GM12872 (cell line): ENCODE data around the gene KCNA5.

ENCODE experiments used
- CTCF ChIP-seq: IDR thresholded peaks from 3 replicates; pipeline ENCODE4 v1.5.1; 2011; ENCODE audit warnings: low read depth, mild to moderate bottlenecking, low read length, moderate library complexity; ENCODE audit not compliant: insufficient read depth

Gene KCNA5

DNA sequence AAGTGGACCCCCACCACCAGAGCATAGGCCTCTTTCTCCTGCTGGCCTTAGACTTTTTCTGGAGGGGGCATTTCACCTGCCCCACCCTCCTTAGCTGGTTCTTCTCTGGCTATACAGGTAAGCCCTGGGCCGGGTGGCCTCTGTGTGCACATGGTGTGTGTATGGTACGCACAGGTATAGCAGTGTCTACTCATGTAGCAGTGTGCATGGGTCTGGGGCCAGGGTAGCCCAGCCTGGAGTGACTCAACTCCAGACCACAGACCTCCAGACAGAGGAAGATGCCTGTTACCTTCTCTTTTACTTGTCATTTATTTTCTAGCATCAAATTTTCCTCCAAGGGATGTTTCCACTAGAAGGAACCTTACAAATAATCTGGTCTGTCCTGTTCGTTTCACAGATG is 6.9 kb downstream of the KCNA5 start:
- TF ChIP-seq CTCF: no peak

DNA sequence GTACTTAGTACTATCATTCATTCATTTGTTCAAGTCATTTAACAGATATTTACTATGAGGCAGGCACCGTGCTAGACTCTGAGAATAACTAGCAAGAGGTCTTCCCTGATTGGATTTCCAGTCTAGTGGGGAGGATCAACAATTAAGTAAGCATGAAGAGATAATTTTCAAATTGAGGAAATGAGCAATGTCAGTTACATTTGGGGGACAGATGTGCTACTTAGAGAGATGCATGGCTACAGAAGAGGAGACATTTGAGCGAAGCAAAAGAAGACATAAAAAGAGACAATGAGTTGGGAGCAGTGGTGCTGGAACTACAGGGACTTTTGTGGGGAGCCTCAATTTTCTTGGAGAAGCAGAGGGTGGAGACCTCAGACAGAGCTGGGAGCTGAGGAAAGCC is 7.7 kb downstream of the KCNA5 start:
- TF ChIP-seq CTCF: no peak

DNA sequence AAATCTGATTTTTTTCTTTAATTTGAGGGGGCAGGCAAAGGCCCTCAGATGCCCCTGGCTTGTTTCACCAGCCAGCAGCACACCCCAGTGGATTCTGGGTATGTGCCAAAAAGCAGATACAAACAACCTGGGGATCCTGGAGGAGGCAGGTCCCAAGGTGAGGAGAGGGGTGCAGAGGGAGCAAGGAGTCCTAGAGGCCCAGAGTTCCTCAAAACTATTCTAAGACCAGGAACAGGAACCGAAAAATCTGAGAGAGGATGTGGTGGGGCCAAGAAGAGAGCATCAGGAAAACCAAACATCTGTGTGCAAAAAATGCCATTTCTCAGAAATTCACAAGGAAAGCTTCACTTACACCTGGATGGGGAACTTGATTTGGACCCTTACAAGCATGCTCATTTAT is 8.2 kb downstream of the KCNA5 start:
- no peak for TF ChIP-seq CTCF

GRCh38 chr12:5052348-5052747 is 8.7 kb downstream of the KCNA5 start:
- TF ChIP-seq CTCF: no peak

GRCh38 chr12:5059358-5059757 is 15.7 kb downstream of the KCNA5 start:
- no peak for TF ChIP-seq CTCF

DNA sequence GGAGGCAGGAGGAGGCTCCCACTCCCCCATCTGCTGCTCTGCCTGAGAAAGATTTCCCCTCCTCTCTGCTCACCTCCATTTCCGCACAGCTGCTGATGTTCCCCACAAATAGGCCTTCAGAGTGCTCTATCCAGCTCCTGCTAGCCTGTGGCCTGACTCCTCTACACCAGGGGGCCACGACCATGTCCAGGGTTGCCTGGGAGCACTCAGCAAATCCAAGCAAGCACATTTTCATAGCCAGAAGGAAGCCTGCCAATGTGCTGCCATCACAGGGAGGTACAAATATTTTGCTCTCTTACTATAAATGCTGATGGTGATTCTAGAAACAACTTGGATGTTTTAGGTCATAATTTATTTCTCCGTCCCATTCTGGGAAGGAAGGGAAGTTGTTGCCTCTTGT is 17.3 kb downstream of the KCNA5 start:
- no peak for TF ChIP-seq CTCF

- TF ChIP-seq CTCF: no peak
Observed at GRCh38 chr12:5063149-5063548, 19.5 kb downstream of the KCNA5 start.
